Embryonic facial prominence (tissue), 1 donor: ENCODE results near the gene PSG1.
"Not testable (repeated sequence)": the region's sequence is repeated elsewhere in the genome, so short reads cannot be mapped to it uniquely, and the experiment has no call there.

Experiments used
- DNase-seq: peaks from one replicate; pipeline ENCODE4 v3.0.0-alpha.2; 2016; ENCODE audit errors: extremely low spot score

PSG1 gene

GRCh38 chr19:42879613-42880012 is at the start of gene PSG1:
TSS of gene PSG1 (minus strand) at chr19:42879713. CDS start at chr19:42879581, 132 bp downstream.
- no peak for DNase-seq

GRCh38 chr19:42928896-42929295 is 49.4 kb upstream of the PSG1 start:
- DNase-seq = no peak

GRCh38 chr19:42926781-42927180 is 47.3 kb upstream of the PSG1 start:
- DNase-seq = no peak

- not testable (repeated sequence) for DNase-seq
These were observed 43.6 kb upstream of the PSG1 start for GRCh38 chr19:42923106-42923505.

- not testable (repeated sequence) for DNase-seq
These were observed 41.5 kb upstream of the PSG1 start for GRCh38 chr19:42920971-42921370.

- DNase-seq = no peak
These were observed 40.2 kb upstream of the PSG1 start for GRCh38 chr19:42919757-42920079.

GRCh38 chr19:42919070-42919756 is 39.7 kb upstream of the PSG1 start:
- DNase-seq = not testable (repeated sequence)

- DNase-seq = not testable (repeated sequence)
These were observed 39.0 kb upstream of the PSG1 start for GRCh38 chr19:42918377-42919069.

- DNase-seq = not testable (repeated sequence)
These were observed 38.1 kb upstream of the PSG1 start, which contains the start of gene PSG6 for GRCh38 chr19:42917634-42918033. TSS of gene PSG6 (minus strand) at chr19:42917894. CDS start at chr19:42917792, 102 bp downstream.

- DNase-seq = not testable (repeated sequence)
These were observed 37.4 kb upstream of the PSG1 start for GRCh38 chr19:42916931-42917330.

GRCh38 chr19:42913516-42913915 is 34.0 kb upstream of the PSG1 start:
- DNase-seq = not testable (repeated sequence)

GRCh38 chr19:42912941-42913340 is 33.4 kb upstream of the PSG1 start:
- DNase-seq = not testable (repeated sequence)

- not testable (repeated sequence) for DNase-seq
These were observed 32.2 kb upstream of the PSG1 start for GRCh38 chr19:42911731-42912130.

- not testable (repeated sequence) for DNase-seq
These were observed 26.6 kb upstream of the PSG1 start for GRCh38 chr19:42906162-42906561.

- DNase-seq = not testable (repeated sequence)
These were observed 21.0 kb upstream of the PSG1 start for GRCh38 chr19:42900561-42900960.

- not testable (repeated sequence) for DNase-seq
These were observed 20.2 kb upstream of the PSG1 start for GRCh38 chr19:42899674-42900073.

- not testable (repeated sequence) for DNase-seq
These were observed 19.6 kb upstream of the PSG1 start for GRCh38 chr19:42899110-42899509.

GRCh38 chr19:42898656-42899055 is 19.1 kb upstream of the PSG1 start:
- not testable (repeated sequence) for DNase-seq

GRCh38 chr19:42897729-42898128 is 18.2 kb upstream of the PSG1 start:
- not testable (repeated sequence) for DNase-seq

- DNase-seq = not testable (repeated sequence)
These were observed 10.9 kb upstream of the PSG1 start for GRCh38 chr19:42890446-42890845.

GRCh38 chr19:42887876-42888445 is 8.4 kb upstream of the PSG1 start:
- not testable (repeated sequence) for DNase-seq

- DNase-seq = not testable (repeated sequence)
These were observed 3.2 kb upstream of the PSG1 start for GRCh38 chr19:42882730-42883129.

GRCh38 chr19:42882010-42882409 is 2.5 kb upstream of the PSG1 start:
- DNase-seq = not testable (repeated sequence)
